ENCODE results near the gene TAF7.

Gene TAF7

GRCh38 chr5:141320225-141321169, at the start of gene TAF7:
TAF7 (minus strand) TSS chr5:141320784; CDS start chr5:141320044, 740 bp downstream.
- Histone ChIP-seq H3K27me3 (replicated peaks; ENCODE audit: control insufficient read depth, insufficient read depth, low read length) (no peaks in the 10 kb centered on the region), H3K36me3 (ENCODE audit: control insufficient read depth, insufficient read depth, low read length) (peaks cover 6% of the 10 kb centered on the region; the same call in 1 of the 2 replicates), H3K4me3 (replicated peaks; ENCODE audit: low read depth, low read length) (peak within 1 kb of the TSS; percentile 82)
- TF ChIP-seq CTCF (IDR thresholded peaks at IDR 0.05; ENCODE audit: insufficient read depth, low read length, poor library complexity, severe bottlenecking), result peak; percentile 91
- peak; percentile 96 for DNase-seq (ENCODE audit: extremely low read depth, insufficient read length)

- TF ChIP-seq CTCF (IDR thresholded peaks at IDR 0.05; ENCODE audit: insufficient read depth, low read length, poor library complexity, severe bottlenecking), result no peak
- DNase-seq (ENCODE audit: extremely low read depth, insufficient read length), result no peak
- Histone ChIP-seq H3K36me3 (ENCODE audit: control insufficient read depth, insufficient read depth, low read length) (no peaks in the 10 kb centered on the region), H3K27me3 (replicated peaks; ENCODE audit: control insufficient read depth, insufficient read depth, low read length) (no peaks in the 10 kb centered on the region), H3K4me3 (replicated peaks; ENCODE audit: low read depth, low read length) (no peak overlapping the region)
These were observed 45.7 kb upstream of the TAF7 start for GRCh38 chr5:141366016-141366896.

- no peak within 1 kb of the TSS for H3K4me3 ChIP-seq (replicated peaks; ENCODE audit: low read depth, low read length)
- DNase-seq (ENCODE audit: extremely low read depth, insufficient read length), result no peak
These were observed 43.5 kb upstream of the TAF7 start, which contains the start of gene PCDHGA5 for GRCh38 chr5:141363952-141364660. PCDHGA5 (plus strand) TSS chr5:141364162; CDS start chr5:141364331, 169 bp downstream.

GRCh38 chr5:141362719-141363118, 42.1 kb upstream of the TAF7 start:
- Histone ChIP-seq H3K4me3 (replicated peaks; ENCODE audit: low read depth, low read length) (no peak overlapping the region), H3K36me3 (ENCODE audit: control insufficient read depth, insufficient read depth, low read length) (no peaks in the 10 kb centered on the region), H3K27me3 (replicated peaks; ENCODE audit: control insufficient read depth, insufficient read depth, low read length) (no peaks in the 10 kb centered on the region)
- no peak for TF ChIP-seq CTCF (IDR thresholded peaks at IDR 0.05; ENCODE audit: insufficient read depth, low read length, poor library complexity, severe bottlenecking)
- no peak for DNase-seq (ENCODE audit: extremely low read depth, insufficient read length)

More at GRCh38 chr5:141363952-141364660, 43.5 kb upstream of the TAF7 start, which contains the start of gene PCDHGA5:
- Histone ChIP-seq H3K27me3 (replicated peaks; ENCODE audit: control insufficient read depth, insufficient read depth, low read length) (no peaks in the 10 kb centered on the region), H3K36me3 (ENCODE audit: control insufficient read depth, insufficient read depth, low read length) (no peaks in the 10 kb centered on the region)
- no peak for TF ChIP-seq CTCF (IDR thresholded peaks at IDR 0.05; ENCODE audit: insufficient read depth, low read length, poor library complexity, severe bottlenecking)

GRCh38 chr5:141360685-141361084, 40.1 kb upstream of the TAF7 start:
- Histone ChIP-seq H3K36me3 (ENCODE audit: control insufficient read depth, insufficient read depth, low read length) (no peaks in the 10 kb centered on the region), H3K4me3 (replicated peaks; ENCODE audit: low read depth, low read length) (peak overlapping the region; percentile 77), H3K27me3 (replicated peaks; ENCODE audit: control insufficient read depth, insufficient read depth, low read length) (no peaks in the 10 kb centered on the region)
- TF ChIP-seq CTCF (IDR thresholded peaks at IDR 0.05; ENCODE audit: insufficient read depth, low read length, poor library complexity, severe bottlenecking), result no peak
- DNase-seq (ENCODE audit: extremely low read depth, insufficient read length), result no peak

Measured in GM06990 (cell line).